ENCODE measurements around the gene HIVEP3. TPM values are rescaled to one million over a fixed set of nuclear protein-coding genes. Genes with fewer than 3 reads are reported as not detected.

Gene HIVEP3
- total RNA-seq, 4 donors from 2014 or later: 1.4 to 3.0 (median 2.3) TPM

DNA sequence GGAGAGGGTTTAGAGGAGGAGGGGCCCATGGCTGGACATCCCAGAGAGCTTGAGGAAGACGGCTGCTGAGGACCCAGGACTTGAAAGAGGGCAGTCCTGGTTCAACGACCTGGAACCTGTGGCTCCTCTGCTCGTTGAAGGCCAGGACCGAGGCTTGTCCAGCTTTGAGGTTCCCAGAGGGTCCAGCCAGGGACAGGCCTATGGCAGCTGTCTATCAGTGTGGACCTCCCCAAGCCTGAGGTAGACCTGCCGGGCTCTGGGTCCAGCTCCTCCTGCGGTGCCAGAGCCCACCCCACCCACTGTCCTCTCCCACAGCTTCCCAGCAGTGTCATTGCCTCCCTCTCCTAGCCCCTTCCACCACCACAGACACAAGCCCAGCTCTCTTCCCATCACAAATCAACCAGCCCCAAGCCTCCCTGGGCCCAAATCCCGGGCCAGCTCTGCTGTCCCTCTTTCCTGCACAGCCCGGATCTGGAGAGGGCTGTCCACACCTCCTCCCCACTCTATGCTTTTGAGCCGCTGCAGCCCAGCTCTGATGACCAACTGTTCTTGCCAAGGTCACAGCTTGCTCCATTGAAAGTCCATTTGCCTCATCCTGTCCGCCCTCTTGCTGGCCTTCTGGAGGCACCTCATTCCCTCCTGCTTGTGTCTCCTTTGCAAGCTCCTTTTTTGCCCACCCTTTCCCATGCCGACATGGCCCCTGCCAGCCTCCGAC is 385.5 kb downstream of the HIVEP3 start:
- H3K4me3 ChIP-seq: no peak overlapping the region
- H3K27me3 ChIP-seq: no peaks in the 10 kb centered on the region
- H3K9me3 ChIP-seq: no peaks in the 10 kb centered on the region
- H3K36me3 ChIP-seq: no peaks in the 10 kb centered on the region
- intact Hi-C loops (cut with DNase I): no loop called here
- H3K27ac ChIP-seq (replicated peaks in 1 of 4): no peak overlapping the region
- no peak for DNase-seq (ENCODE audit: extremely low spot score)
- H3K4me1 ChIP-seq: peaks cover 12 to 18% (median 14%) of the 10 kb centered on the region in 4 donors
- TF ChIP-seq POLR2AphosphoS5 (IDR thresholded peaks at IDR 0.05) (no peak), EP300 (IDR thresholded peaks at IDR 0.05) (no peak), CTCF (IDR thresholded peaks at IDR 0.05) (no peak), POLR2A (IDR thresholded peaks at IDR 0.05; ENCODE audit: low read depth) (no peak)
- WGBS: 92% methylated on average over 10 of the region's 12 CpGs

DNA sequence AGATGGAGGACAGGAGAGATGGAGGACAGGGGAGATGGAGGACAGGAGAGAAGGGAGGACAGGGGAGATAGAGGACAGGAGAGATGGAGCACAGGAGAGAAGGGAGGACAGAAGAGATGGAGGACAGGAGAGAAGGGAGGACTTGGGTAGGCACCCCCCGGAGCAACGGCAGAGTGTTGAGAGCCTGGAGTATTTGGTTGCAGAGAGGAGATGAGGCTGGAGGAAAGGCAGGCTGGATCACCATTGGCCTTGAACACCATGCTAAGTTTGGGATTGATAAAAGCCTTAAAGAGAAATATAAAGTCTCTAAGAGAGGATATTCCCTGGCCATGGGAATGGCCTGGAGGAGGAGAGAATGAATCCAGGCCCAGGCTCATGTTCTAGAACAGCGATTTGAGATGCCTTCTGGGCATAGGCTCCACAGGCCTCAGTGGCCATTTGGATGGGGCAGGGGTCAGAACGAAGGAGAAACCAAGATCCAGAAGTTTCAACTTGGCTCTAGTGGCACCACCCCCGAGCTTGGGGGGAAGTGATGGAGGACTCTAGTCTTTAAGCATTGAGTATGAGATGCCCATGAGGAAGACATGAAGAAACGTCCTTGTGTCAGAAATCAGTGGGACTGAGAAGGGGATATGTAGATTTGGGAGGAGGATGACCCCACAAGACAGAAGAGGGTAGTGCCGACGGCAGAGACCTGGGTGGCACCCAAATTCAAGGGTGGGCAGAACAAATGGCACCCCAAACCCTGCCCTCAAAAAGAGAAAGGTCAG is 386.3 kb downstream of the HIVEP3 start:
- intact Hi-C loops (cut with DNase I): no loop called here
- DNase-seq (ENCODE audit: extremely low spot score): no peak
- WGBS: 90% methylated on average over 8 of the region's 8 CpGs

DNA sequence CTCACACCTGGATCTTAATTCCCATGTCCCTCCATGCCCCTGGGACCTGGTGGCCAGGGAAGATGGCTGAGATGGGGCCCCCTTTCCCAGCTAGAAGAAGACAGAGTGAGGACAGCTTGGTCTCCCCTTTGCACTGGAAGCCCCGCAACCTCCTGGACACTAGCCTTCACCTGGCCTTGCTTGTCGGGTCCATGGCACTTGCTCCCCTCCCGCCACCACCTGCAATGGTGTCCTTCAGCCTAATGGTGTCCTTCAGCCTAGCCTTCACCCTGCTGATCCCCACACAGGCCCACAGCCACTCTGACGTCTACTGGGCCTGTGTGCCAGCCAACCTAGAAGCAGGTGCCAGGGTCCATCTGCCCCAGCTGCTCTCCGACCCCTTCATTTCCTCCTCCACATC is 388.3 kb downstream of the HIVEP3 start:
- Histone ChIP-seq H3K27ac (replicated peaks in 1 of 4) (no peak overlapping the region), H3K9me3 (no peaks in the 10 kb centered on the region), H3K36me3 (no peaks in the 10 kb centered on the region), H3K27me3 (no peaks in the 10 kb centered on the region), H3K4me3 (no peak overlapping the region), H3K4me1 (no peaks in the 10 kb centered on the region)
- TF ChIP-seq POLR2AphosphoS5 (IDR thresholded peaks at IDR 0.05) (no peak), EP300 (IDR thresholded peaks at IDR 0.05) (no peak), CTCF (IDR thresholded peaks at IDR 0.05) (no peak), POLR2A (IDR thresholded peaks at IDR 0.05; ENCODE audit: low read depth) (no peak)
- no peak for DNase-seq (ENCODE audit: extremely low spot score)
- intact Hi-C loops (cut with DNase I): no loop called here
- WGBS: 95% methylated on average over 5 of the region's 5 CpGs

More for the DNA sequence above, 386.3 kb downstream of the HIVEP3 start:
- Histone ChIP-seq H3K27me3 (no peaks in the 10 kb centered on the region), H3K36me3 (no peaks in the 10 kb centered on the region), H3K27ac (replicated peaks in 1 of 4) (no peak overlapping the region), H3K9me3 (no peaks in the 10 kb centered on the region), H3K4me3 (no peak overlapping the region), H3K4me1 (peaks cover 4 to 10% (median 8%) of the 10 kb centered on the region in 4 donors)
- TF ChIP-seq EP300 (IDR thresholded peaks at IDR 0.05) (no peak), POLR2A (IDR thresholded peaks at IDR 0.05; ENCODE audit: low read depth) (no peak), POLR2AphosphoS5 (IDR thresholded peaks at IDR 0.05) (no peak), CTCF (IDR thresholded peaks at IDR 0.05) (no peak)

DNA sequence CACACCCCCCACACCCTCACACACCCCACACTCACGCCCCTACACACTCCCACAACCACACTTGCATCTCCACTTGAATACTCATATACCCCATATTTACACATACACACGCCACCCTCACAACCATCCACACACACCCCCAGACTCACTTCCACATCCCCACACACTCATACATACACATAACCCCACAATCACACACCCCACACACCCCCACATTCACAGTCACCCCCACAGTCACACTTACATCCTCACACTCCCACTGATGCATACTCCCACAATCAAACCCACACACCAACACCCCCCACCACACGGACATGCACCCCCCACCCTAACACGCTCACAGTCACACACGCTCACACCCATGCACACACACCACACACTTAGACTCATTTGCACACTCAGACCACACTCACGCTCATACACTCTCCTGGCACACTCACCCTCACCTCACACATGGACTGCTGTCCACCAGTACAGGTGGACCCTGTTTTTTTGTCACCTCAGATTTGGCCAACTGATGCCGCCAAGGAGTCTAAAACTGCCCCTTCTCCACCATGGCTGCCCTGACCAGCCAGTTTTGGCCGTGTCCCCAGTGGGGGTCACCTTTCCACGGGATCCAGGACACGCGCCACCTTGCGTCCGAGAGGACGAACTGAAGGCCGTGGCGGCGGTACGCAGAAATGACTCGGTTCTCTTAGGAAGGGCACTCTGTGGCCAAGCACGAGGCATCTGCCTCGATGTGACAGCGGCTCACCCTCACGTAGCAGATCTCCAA is 388.9 kb downstream of the HIVEP3 start:
- no peak for DNase-seq (ENCODE audit: extremely low spot score)
- Histone ChIP-seq H3K9me3 (no peaks in the 10 kb centered on the region), H3K27ac (replicated peaks in 1 of 4) (no peak overlapping the region), H3K4me3 (no peak overlapping the region), H3K36me3 (no peaks in the 10 kb centered on the region), H3K4me1 (no peaks in the 10 kb centered on the region), H3K27me3 (no peaks in the 10 kb centered on the region)
- intact Hi-C loops (cut with DNase I): no loop called here
- TF ChIP-seq POLR2AphosphoS5 (IDR thresholded peaks at IDR 0.05) (no peak), CTCF (IDR thresholded peaks at IDR 0.05) (no peak), EP300 (IDR thresholded peaks at IDR 0.05) (no peak), POLR2A (IDR thresholded peaks at IDR 0.05; ENCODE audit: low read depth) (no peak)
- 96% methylated on average over 23 of the region's 23 CpGs for WGBS
